Measurements from ENCODE around the gene STARD5. TPM values are rescaled to one million over a fixed set of nuclear protein-coding genes. Genes with fewer than 3 reads are reported as not detected.

Gene STARD5
- total RNA-seq, 2 donors from 2014 or later = 2.0 to 5.4 TPM

DNA sequence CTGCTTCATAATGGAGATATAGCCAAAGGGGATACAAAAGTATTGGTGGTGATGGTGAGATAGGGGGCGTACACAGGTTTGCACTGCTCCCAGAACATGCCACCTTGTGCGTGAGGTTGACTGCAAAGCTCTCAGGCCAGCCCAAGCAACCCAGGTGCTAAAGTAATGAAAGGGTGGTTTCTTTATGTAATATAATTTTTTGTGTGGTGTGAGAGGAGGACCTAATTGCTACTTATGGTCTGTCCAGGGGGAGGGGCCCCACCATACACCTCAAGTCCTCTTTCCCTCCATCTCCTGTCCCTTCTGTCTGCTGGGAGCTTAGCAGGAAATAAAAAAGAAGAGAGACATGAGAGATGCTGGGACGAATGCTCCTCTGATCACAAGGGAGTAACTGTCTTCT, 53.8 kb downstream of the STARD5 start:
- Mint-ChIP-seq H3K4me1 (peaks cover 19% of the 10 kb centered on the region), H3K27me3 (ENCODE audit: insufficient read depth) (peaks cover 5% of the 10 kb centered on the region), H3K36me3 (ENCODE audit: low read depth) (no peaks in the 10 kb centered on the region), H3K27ac (no peak overlapping the region), H3K9me3 (no peaks in the 10 kb centered on the region), H3K4me3 (no peak overlapping the region)
- H3K27me3 ChIP-seq (ENCODE audit: control insufficient read depth, insufficient read depth, low read length, poor library complexity, severe bottlenecking) = no peaks in the 10 kb centered on the region
- H3K4me1 ChIP-seq (ENCODE audit: control insufficient read depth, insufficient read depth, low read length) = no peaks in the 10 kb centered on the region
- H3K27ac ChIP-seq (ENCODE audit: low read depth, low read length) = no peak overlapping the region
- H3K36me3 ChIP-seq (ENCODE audit: control insufficient read depth, insufficient read depth, low read length) = no peaks in the 10 kb centered on the region
- H3K9me3 ChIP-seq (ENCODE audit: control insufficient read depth, low read length) = no peaks in the 10 kb centered on the region
- 90 to 91% methylated on average over 3 of the region's 3 CpGs for WGBS, 2 experiments (ENCODE audit: insufficient coverage in 1 of 2, insufficient read length in 1 of 2)
- TF ChIP-seq, protein P1, sequence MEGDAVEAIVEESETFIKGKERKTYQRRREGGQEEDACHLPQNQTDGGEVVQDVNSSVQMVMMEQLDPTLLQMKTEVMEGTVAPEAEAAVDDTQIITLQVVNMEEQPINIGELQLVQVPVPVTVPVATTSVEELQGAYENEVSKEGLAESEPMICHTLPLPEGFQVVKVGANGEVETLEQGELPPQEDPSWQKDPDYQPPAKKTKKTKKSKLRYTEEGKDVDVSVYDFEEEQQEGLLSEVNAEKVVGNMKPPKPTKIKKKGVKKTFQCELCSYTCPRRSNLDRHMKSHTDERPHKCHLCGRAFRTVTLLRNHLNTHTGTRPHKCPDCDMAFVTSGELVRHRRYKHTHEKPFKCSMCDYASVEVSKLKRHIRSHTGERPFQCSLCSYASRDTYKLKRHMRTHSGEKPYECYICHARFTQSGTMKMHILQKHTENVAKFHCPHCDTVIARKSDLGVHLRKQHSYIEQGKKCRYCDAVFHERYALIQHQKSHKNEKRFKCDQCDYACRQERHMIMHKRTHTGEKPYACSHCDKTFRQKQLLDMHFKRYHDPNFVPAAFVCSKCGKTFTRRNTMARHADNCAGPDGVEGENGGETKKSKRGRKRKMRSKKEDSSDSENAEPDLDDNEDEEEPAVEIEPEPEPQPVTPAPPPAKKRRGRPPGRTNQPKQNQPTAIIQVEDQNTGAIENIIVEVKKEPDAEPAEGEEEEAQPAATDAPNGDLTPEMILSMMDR (conservative IDR thresholded peaks at IDR 0.05) = no peak
- DNase-seq = no peak
- H3K9ac ChIP-seq (ENCODE audit: extremely low read depth, low read length, poor library complexity, severe bottlenecking) = no peak overlapping the region
- H3K4me3 ChIP-seq (ENCODE audit: low read length) = no peak overlapping the region

DNA sequence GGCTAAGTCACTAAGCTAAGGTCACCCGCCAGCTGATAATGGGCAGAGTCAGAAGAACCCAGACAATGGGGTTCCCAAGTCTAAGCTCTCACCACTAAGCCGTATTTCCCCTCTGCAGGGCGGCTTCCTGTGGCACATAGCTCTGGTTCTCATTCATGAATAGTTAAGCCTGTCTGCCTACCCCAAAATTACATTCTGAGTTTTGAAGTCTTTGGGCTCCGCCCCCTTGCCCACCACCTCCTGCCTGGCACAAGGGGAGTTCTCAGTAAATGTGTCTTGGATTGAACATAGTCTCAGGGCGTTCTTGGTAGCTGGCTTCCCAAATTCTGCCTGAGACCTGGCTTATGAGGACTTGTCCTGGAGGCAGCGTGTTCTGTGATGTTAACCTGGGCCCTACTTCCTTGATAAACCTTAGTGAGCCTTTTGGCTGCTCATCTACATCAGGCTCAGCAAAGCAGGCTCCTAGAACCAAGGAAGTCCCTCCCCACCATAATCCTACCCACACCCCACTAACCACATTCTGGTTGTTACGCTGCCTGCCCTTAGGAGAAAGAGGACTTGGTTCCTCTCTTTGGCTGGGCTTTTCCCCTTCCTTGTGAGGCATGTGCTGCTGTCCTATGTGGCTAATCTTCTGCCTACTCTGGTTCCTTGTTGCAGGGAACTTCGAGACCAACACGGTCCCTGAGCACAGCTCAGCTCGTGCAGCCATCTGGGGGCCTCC, 54.9 kb downstream of the STARD5 start:
- 91 to 96% methylated on average over 6 to 10 of the region's 10 CpGs for WGBS, 2 experiments (ENCODE audit: insufficient coverage in 1 of 2, insufficient read length in 1 of 2)
- H3K27me3 ChIP-seq (ENCODE audit: control insufficient read depth, insufficient read depth, low read length, poor library complexity, severe bottlenecking) = no peaks in the 10 kb centered on the region
- no peak overlapping the region for H3K27ac Mint-ChIP-seq
- H3K9ac ChIP-seq (ENCODE audit: extremely low read depth, low read length, poor library complexity, severe bottlenecking) = no peak overlapping the region
- TF ChIP-seq, protein P1 (conservative IDR thresholded peaks at IDR 0.05) = no peak
- H3K4me1 Mint-ChIP-seq = peaks cover 13% of the 10 kb centered on the region
- H3K36me3 ChIP-seq (ENCODE audit: control insufficient read depth, insufficient read depth, low read length) = no peaks in the 10 kb centered on the region
- H3K9me3 Mint-ChIP-seq = no peaks in the 10 kb centered on the region
- no peak overlapping the region for H3K27ac ChIP-seq (ENCODE audit: low read depth, low read length)
- no peaks in the 10 kb centered on the region for H3K36me3 Mint-ChIP-seq (ENCODE audit: low read depth)
- H3K4me3 ChIP-seq (ENCODE audit: low read length) = no peak overlapping the region
- no peaks in the 10 kb centered on the region for H3K9me3 ChIP-seq (ENCODE audit: control insufficient read depth, low read length)
- peaks cover 5% of the 10 kb centered on the region for H3K27me3 Mint-ChIP-seq (ENCODE audit: insufficient read depth)
- H3K4me3 Mint-ChIP-seq = no peak overlapping the region
- H3K4me1 ChIP-seq (ENCODE audit: control insufficient read depth, insufficient read depth, low read length) = no peaks in the 10 kb centered on the region
- no peak for DNase-seq

DNA sequence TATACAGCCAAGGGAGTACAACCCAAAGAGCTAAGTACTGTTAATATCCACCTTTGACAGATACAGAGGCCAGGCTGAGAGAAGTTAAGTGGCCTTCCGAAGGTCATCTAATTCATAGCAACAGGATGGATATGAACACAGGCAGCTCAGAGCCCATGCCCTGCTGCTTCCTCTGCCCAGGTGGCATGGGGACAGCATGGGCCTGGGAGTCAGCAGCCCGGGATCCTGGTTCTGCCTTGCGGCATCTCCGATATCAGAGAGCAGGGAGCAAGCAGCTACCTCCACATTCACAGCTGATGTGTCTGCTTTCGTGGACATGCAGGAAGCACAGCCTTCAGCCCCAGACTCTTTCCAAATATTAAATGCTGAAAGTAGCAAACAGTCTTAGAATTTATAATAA, 55.6 kb downstream of the STARD5 start:
- Mint-ChIP-seq H3K4me1 (peaks cover 13% of the 10 kb centered on the region), H3K27me3 (ENCODE audit: insufficient read depth) (peaks cover 5% of the 10 kb centered on the region), H3K36me3 (ENCODE audit: low read depth) (no peaks in the 10 kb centered on the region), H3K27ac (no peak overlapping the region), H3K4me3 (no peak overlapping the region), H3K9me3 (no peaks in the 10 kb centered on the region)
- Histone ChIP-seq H3K4me1 (ENCODE audit: control insufficient read depth, insufficient read depth, low read length) (no peaks in the 10 kb centered on the region), H3K9me3 (ENCODE audit: control insufficient read depth, low read length) (no peaks in the 10 kb centered on the region), H3K36me3 (ENCODE audit: control insufficient read depth, insufficient read depth, low read length) (no peaks in the 10 kb centered on the region), H3K27me3 (ENCODE audit: control insufficient read depth, insufficient read depth, low read length, poor library complexity, severe bottlenecking) (no peaks in the 10 kb centered on the region), H3K27ac (ENCODE audit: low read depth, low read length) (no peak overlapping the region), H3K9ac (ENCODE audit: extremely low read depth, low read length, poor library complexity, severe bottlenecking) (no peak overlapping the region), H3K4me3 (ENCODE audit: low read length) (no peak overlapping the region)
- 91 to 94% methylated on average over 2 to 5 of the region's 5 CpGs for WGBS, 2 experiments (ENCODE audit: insufficient coverage in 1 of 2, insufficient read length in 1 of 2)
- TF ChIP-seq, protein P1 (conservative IDR thresholded peaks at IDR 0.05) = no peak
- DNase-seq = no peak
